DND-41 (cell line): ENCODE data around the gene EDN3.

Experiments
- ATAC-seq: fragments of 200-7000 bp; cut with Tn5 transposase; 3 replicates; pipeline ENCODE4 v1.9.1; 2021; ENCODE audit warnings: low read depth; ENCODE audit not compliant: insufficient read depth
- DNase-seq: peaks from one replicate; pipeline ENCODE4 v3.0.0-alpha.2; 2020
- H2AFZ ChIP-seq: 2 replicates; pipeline ENCODE4 v1.6.0; 2012; ENCODE audit warnings: low read depth, low read length
- H3K27ac ChIP-seq: 2 replicates; pipeline ENCODE4 v1.5.1; 2012; ENCODE audit warnings: low read length, inconsistent platforms
- H3K27me3 ChIP-seq: fragments of 200-600 bp; sonication (generic); 2 replicates; pipeline ENCODE4 v1.6.0; 2012; ENCODE audit warnings: low read length, mild to moderate bottlenecking, inconsistent platforms; ENCODE audit not compliant: insufficient read depth, poor library complexity
- H3K36me3 ChIP-seq: 2 replicates; pipeline ENCODE4 v1.5.1; 2012; ENCODE audit warnings: low read length, inconsistent platforms; ENCODE audit not compliant: insufficient read depth
- H3K4me1 ChIP-seq: 2 replicates; pipeline ENCODE4 v1.5.1; 2012; ENCODE audit warnings: mild to moderate bottlenecking, low read length; ENCODE audit not compliant: insufficient read depth
- H3K4me2 ChIP-seq: 2 replicates; pipeline ENCODE4 v1.6.0; 2012; ENCODE audit warnings: mild to moderate bottlenecking, moderate library complexity, low read length, inconsistent platforms; ENCODE audit not compliant: insufficient read depth
- H3K4me3 ChIP-seq, 2 experiments: fragments of 200-600 bp in 1 of 2; shearing (Covaris generic) in 1 of 2; 2 replicates each; pipeline ENCODE4 v1.5.1; 2012 to 2016; ENCODE audit warnings: inconsistent platforms in 2 of 2, low read length in 2 of 2, mild to moderate bottlenecking in 2 of 2, low read depth in 1 of 2, moderate library complexity in 1 of 2
- H3K79me2 ChIP-seq: 2 replicates; pipeline ENCODE4 v1.6.0; 2012; ENCODE audit warnings: low read length, inconsistent platforms; ENCODE audit not compliant: insufficient read depth
- H3K9ac ChIP-seq: 2 replicates; pipeline ENCODE4 v1.6.0; 2012; ENCODE audit warnings: low read depth, mild to moderate bottlenecking, inconsistent platforms, low read length, moderate library complexity
- H3K9me3 ChIP-seq: 2 replicates; pipeline ENCODE4 v1.5.1; 2012; ENCODE audit warnings: low read length, moderate library complexity, mild to moderate bottlenecking, inconsistent platforms; ENCODE audit not compliant: insufficient read depth, severe bottlenecking
- H4K20me1 ChIP-seq: 2 replicates; pipeline ENCODE4 v1.6.0; 2012; ENCODE audit warnings: low read length; ENCODE audit not compliant: insufficient read depth
- CTCF ChIP-seq: IDR thresholded peaks from 2 replicates; pipeline ENCODE4 v1.5.1; 2012; ENCODE audit warnings: borderline replicate concordance, low read length, moderate library complexity, mild to moderate bottlenecking; ENCODE audit not compliant: poor library complexity, severe bottlenecking; ENCODE audit errors: extremely low read depth
- EZH2 ChIP-seq: IDR thresholded peaks from 3 replicates; pipeline ENCODE4 v1.6.1; 2012; ENCODE audit warnings: borderline replicate concordance, low read depth, mild to moderate bottlenecking, moderate library complexity, low read length, inconsistent platforms; ENCODE audit not compliant: severe bottlenecking

Gene EDN3

GRCh38 chr20:59323731-59324130 lies 23.3 kb downstream of the EDN3 start:
- Histone ChIP-seq H3K4me3 (no peak overlapping the region), H3K9ac (no peak overlapping the region), H3K4me2 (no peak overlapping the region), H3K9me3 (no peaks in the 10 kb centered on the region), H3K36me3 (no peaks in the 10 kb centered on the region), H4K20me1 (peaks cover 2% of the 10 kb centered on the region; the same call in 1 of the 2 replicates), H3K27ac (no peak overlapping the region), H3K79me2 (no peaks in the 10 kb centered on the region), H2AFZ (no peak overlapping the region), H3K27me3 (peaks cover 17% of the 10 kb centered on the region), H3K4me1 (no peaks in the 10 kb centered on the region)
- no peak for ATAC-seq
- no peak for DNase-seq
- TF ChIP-seq CTCF (no peak), EZH2 (no peak)

GRCh38 chr20:59324521-59325141 lies 24.2 kb downstream of the EDN3 start:
- Histone ChIP-seq H2AFZ (no peak overlapping the region), H3K4me3 (no peak overlapping the region), H3K36me3 (no peaks in the 10 kb centered on the region), H3K79me2 (no peaks in the 10 kb centered on the region), H3K27me3 (peaks cover 20% of the 10 kb centered on the region), H3K4me2 (no peak overlapping the region), H3K9ac (no peak overlapping the region), H3K27ac (no peak overlapping the region), H4K20me1 (peaks cover 2% of the 10 kb centered on the region; the same call in 1 of the 2 replicates), H3K9me3 (no peaks in the 10 kb centered on the region), H3K4me1 (no peaks in the 10 kb centered on the region)
- DNase-seq (no peak), ATAC-seq (no peak)
- TF ChIP-seq CTCF (no peak), EZH2 (no peak)

- TF ChIP-seq CTCF = no peak
- no peak for TF ChIP-seq EZH2
- no peaks in the 10 kb centered on the region for H3K9me3 ChIP-seq
These were observed 24.7 kb downstream of the EDN3 start for GRCh38 chr20:59325142-59325523.

GRCh38 chr20:59326188-59326587 lies 25.8 kb downstream of the EDN3 start:
- DNase-seq = no peak
- Histone ChIP-seq H2AFZ (no peak overlapping the region), H3K27ac (no peak overlapping the region), H3K27me3 (peaks cover 23% of the 10 kb centered on the region), H3K4me2 (no peak overlapping the region), H3K9me3 (no peaks in the 10 kb centered on the region), H3K36me3 (no peaks in the 10 kb centered on the region), H3K4me3 (no peak overlapping the region), H3K4me1 (no peaks in the 10 kb centered on the region), H3K9ac (no peak overlapping the region), H3K79me2 (no peaks in the 10 kb centered on the region), H4K20me1 (0 out of 2 replicates have a peak, but pooled peaks cover 2% of the 10 kb centered on the region)
- TF ChIP-seq EZH2 (no peak), CTCF (no peak)
- no peak for ATAC-seq

More at GRCh38 chr20:59325142-59325523, 24.7 kb downstream of the EDN3 start:
- H2AFZ ChIP-seq = no peak overlapping the region
- no peak overlapping the region for H3K9ac ChIP-seq
- no peak overlapping the region for H3K4me3 ChIP-seq
- ATAC-seq (no peak), DNase-seq (no peak)
- H3K36me3 ChIP-seq = no peaks in the 10 kb centered on the region
- no peak overlapping the region for H3K4me2 ChIP-seq
- no peaks in the 10 kb centered on the region for H3K79me2 ChIP-seq
- H4K20me1 ChIP-seq = peaks cover 2% of the 10 kb centered on the region; the same call in 1 of the 2 replicates
- H3K27me3 ChIP-seq = peaks cover 20% of the 10 kb centered on the region
- no peak overlapping the region for H3K27ac ChIP-seq
- no peaks in the 10 kb centered on the region for H3K4me1 ChIP-seq
